Measurements from ENCODE around the gene NCLN.
"Not testable (repeated sequence)": the region's sequence is repeated elsewhere in the genome, so short reads cannot be mapped to it uniquely, and the experiment has no call there.

Gene NCLN

DNA sequence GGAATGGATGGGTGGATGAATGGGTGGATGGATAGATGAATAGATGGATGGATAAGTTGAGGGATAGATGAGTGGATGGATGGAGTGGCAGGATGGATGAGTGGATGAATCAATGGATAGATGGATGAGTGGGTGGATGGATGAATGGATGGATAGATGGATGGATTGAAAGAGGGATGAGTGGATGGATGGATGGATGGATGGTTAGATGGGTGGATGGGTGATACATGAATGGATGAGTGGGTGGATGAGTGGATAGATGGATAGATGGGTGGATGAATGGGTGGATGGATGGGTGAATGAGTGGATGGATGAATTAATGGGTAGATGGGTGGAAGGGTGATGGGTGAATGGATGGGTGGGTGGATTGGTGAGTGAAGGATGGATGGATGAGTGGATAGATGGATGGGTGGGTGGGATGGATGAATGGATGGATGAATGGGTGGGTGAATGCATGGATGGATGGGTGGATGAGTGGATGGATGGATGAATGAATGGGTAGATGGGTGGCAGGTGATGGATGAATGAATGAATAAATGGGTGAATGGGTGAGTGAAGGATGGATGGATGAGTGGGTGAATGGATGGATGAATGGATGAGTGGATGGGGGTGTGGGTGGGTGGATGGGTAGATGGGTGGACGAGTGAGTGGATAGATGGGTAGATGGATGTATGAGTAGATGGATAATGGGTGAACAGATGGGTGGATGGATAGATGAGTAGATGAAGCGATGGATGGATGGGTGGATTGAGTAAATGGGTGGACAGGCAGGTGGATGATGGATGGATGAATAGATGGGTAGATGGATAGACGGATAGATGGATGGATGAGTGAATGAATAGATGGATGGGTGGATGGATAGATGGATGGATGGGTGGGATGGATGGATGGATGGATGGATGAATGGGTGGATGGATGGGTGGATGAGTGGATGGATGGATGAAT lies 32.2 kb upstream of the NCLN start:
- Histone ChIP-seq H3K4me1 (ENCODE audit: low read depth, poor library complexity, severe bottlenecking) (no peaks in the 10 kb centered on the region), H2AFZ (ENCODE audit: low read depth) (no peak overlapping the region), H3K27me3 (ENCODE audit: insufficient read depth, low read depth) (peaks cover 27% of the 10 kb centered on the region), H4K20me1 (ENCODE audit: insufficient read depth) (no peaks in the 10 kb centered on the region), H3K27ac (no peak overlapping the region), H3K79me2 (ENCODE audit: insufficient read depth, low read depth) (no peaks in the 10 kb centered on the region), H3K4me3 (IDR thresholded peaks at IDR 0.05; ENCODE audit: insufficient read depth, low read depth, low read length) (no peak overlapping the region), H3K4me2 (no peak overlapping the region), H3K9ac (no peak overlapping the region), H3K36me3 (ENCODE audit: insufficient read depth) (no peaks in the 10 kb centered on the region)
- TF ChIP-seq, protein P1, sequence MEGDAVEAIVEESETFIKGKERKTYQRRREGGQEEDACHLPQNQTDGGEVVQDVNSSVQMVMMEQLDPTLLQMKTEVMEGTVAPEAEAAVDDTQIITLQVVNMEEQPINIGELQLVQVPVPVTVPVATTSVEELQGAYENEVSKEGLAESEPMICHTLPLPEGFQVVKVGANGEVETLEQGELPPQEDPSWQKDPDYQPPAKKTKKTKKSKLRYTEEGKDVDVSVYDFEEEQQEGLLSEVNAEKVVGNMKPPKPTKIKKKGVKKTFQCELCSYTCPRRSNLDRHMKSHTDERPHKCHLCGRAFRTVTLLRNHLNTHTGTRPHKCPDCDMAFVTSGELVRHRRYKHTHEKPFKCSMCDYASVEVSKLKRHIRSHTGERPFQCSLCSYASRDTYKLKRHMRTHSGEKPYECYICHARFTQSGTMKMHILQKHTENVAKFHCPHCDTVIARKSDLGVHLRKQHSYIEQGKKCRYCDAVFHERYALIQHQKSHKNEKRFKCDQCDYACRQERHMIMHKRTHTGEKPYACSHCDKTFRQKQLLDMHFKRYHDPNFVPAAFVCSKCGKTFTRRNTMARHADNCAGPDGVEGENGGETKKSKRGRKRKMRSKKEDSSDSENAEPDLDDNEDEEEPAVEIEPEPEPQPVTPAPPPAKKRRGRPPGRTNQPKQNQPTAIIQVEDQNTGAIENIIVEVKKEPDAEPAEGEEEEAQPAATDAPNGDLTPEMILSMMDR (conservative IDR thresholded peaks at IDR 0.05; ENCODE audit: low read depth, low read length) = no peak

GRCh38 chr19:3154447-3154846 lies 31.3 kb upstream of the NCLN start:
- H3K4me3 ChIP-seq (IDR thresholded peaks at IDR 0.05; ENCODE audit: insufficient read depth, low read depth, low read length); H2AFZ ChIP-seq (ENCODE audit: low read depth); H3K4me1 ChIP-seq (ENCODE audit: low read depth, poor library complexity, severe bottlenecking); H3K9ac ChIP-seq; H3K79me2 ChIP-seq (ENCODE audit: insufficient read depth, low read depth); H3K36me3 ChIP-seq (ENCODE audit: insufficient read depth); H4K20me1 ChIP-seq (ENCODE audit: insufficient read depth); H3K4me2 ChIP-seq; H3K27ac ChIP-seq: not testable (repeated sequence)
- peaks cover 36% of the 10 kb centered on the region for H3K27me3 ChIP-seq (ENCODE audit: insufficient read depth, low read depth)

- Histone ChIP-seq H3K79me2 (ENCODE audit: insufficient read depth, low read depth) (no peaks in the 10 kb centered on the region), H3K4me3 (IDR thresholded peaks at IDR 0.05; ENCODE audit: insufficient read depth, low read depth, low read length) (no peak overlapping the region), H3K27me3 (ENCODE audit: insufficient read depth, low read depth) (peaks cover 37% of the 10 kb centered on the region), H4K20me1 (ENCODE audit: insufficient read depth) (no peaks in the 10 kb centered on the region), H3K36me3 (ENCODE audit: insufficient read depth) (no peaks in the 10 kb centered on the region), H3K9ac (no peak overlapping the region), H2AFZ (ENCODE audit: low read depth) (no peak overlapping the region), H3K27ac (no peak overlapping the region), H3K4me2 (no peak overlapping the region), H3K4me1 (ENCODE audit: low read depth, poor library complexity, severe bottlenecking) (no peaks in the 10 kb centered on the region)
- TF ChIP-seq, protein P1 (conservative IDR thresholded peaks at IDR 0.05; ENCODE audit: low read depth, low read length) = no peak
Observed at GRCh38 chr19:3154957-3155736, 30.6 kb upstream of the NCLN start.

DNA sequence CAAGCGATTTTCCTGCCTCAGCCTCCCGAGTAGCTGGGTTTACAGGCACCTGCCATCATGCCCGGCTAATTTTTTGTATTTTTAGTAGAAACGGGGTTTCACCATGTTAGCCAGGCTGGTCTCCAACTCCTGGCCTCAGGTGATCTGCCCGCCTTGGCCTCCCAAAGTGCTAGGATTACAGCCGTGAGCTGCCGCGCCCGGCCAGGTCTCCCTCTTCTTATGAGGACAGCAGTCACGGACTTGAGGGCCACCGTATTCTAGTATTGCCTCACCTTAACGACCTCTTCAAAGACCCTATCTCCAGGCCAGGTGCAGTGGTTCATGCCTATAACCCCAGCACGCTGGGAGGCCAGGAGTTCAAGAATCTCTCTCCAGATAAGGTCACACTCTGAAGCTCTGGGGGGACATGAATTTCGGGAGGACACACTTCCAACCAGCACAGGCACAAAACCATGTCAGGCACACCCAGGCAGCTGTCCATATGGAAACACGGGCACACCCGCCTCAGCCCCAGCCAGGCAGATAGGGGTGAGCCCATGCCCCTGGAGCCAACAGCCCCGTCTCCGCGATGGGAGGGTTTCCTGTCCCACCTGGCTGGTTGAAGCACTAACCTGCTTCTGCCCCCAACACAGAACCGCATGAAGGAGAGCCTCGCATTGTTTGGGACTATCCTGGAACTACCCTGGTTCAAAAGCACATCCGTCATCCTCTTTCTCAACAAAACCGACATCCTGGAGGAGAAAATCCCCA lies 28.5 kb upstream of the NCLN start:
- no peaks in the 10 kb centered on the region for H3K4me1 ChIP-seq (ENCODE audit: low read depth, poor library complexity, severe bottlenecking)
- H3K9ac ChIP-seq = no peak overlapping the region
- no peaks in the 10 kb centered on the region for H4K20me1 ChIP-seq (ENCODE audit: insufficient read depth)
- no peak overlapping the region for H3K27ac ChIP-seq
- no peaks in the 10 kb centered on the region for H3K79me2 ChIP-seq (ENCODE audit: insufficient read depth, low read depth)
- H3K4me3 ChIP-seq (IDR thresholded peaks at IDR 0.05; ENCODE audit: insufficient read depth, low read depth, low read length) = no peak overlapping the region
- TF ChIP-seq, protein P1 (conservative IDR thresholded peaks at IDR 0.05; ENCODE audit: low read depth, low read length) = no peak
- H3K36me3 ChIP-seq (ENCODE audit: insufficient read depth) = no peaks in the 10 kb centered on the region
- no peak overlapping the region for H3K4me2 ChIP-seq
- H2AFZ ChIP-seq (ENCODE audit: low read depth) = no peak overlapping the region
- H3K27me3 ChIP-seq (ENCODE audit: insufficient read depth, low read depth) = peaks cover 39% of the 10 kb centered on the region
